ENCODE data around the gene MSRB2.

The MSRB2 gene

GRCh38 chr10:23148214-23148613 lies 52.8 kb downstream of the MSRB2 start:
- DNase-seq (ENCODE audit: extremely low read depth, low read depth) = no peak
- TF ChIP-seq CTCF (IDR thresholded peaks at IDR 0.05; ENCODE audit: low read depth, low read length) = no peak

GRCh38 chr10:23150091-23150490 lies 54.7 kb downstream of the MSRB2 start:
- no peak for DNase-seq (ENCODE audit: extremely low read depth, low read depth)
- TF ChIP-seq CTCF (IDR thresholded peaks at IDR 0.05; ENCODE audit: low read depth, low read length) = no peak

GRCh38 chr10:23150610-23151009 lies 55.2 kb downstream of the MSRB2 start:
- no peak for TF ChIP-seq CTCF (IDR thresholded peaks at IDR 0.05; ENCODE audit: low read depth, low read length)
- no peak for DNase-seq (ENCODE audit: extremely low read depth, low read depth)

- TF ChIP-seq CTCF (IDR thresholded peaks at IDR 0.05; ENCODE audit: low read depth, low read length) = no peak
- DNase-seq (ENCODE audit: extremely low read depth, low read depth) = no peak
Observed at GRCh38 chr10:23151071-23151470, 55.7 kb downstream of the MSRB2 start.

GRCh38 chr10:23155169-23155568 lies 59.8 kb downstream of the MSRB2 start:
- no peak for DNase-seq (ENCODE audit: extremely low read depth, low read depth)
- no peak for TF ChIP-seq CTCF (IDR thresholded peaks at IDR 0.05; ENCODE audit: low read depth, low read length)

- no peak for TF ChIP-seq CTCF (IDR thresholded peaks at IDR 0.05; ENCODE audit: low read depth, low read length)
Observed at GRCh38 chr10:23156447-23157150, 61.2 kb downstream of the MSRB2 start.

GRCh38 chr10:23157239-23157681 lies 61.9 kb downstream of the MSRB2 start:
- no peak for DNase-seq (ENCODE audit: extremely low read depth, low read depth)
- no peak for TF ChIP-seq CTCF (IDR thresholded peaks at IDR 0.05; ENCODE audit: low read depth, low read length)

More at GRCh38 chr10:23156447-23157150, 61.2 kb downstream of the MSRB2 start:
- DNase-seq (ENCODE audit: extremely low read depth, low read depth) = no peak

All from AG09319 (cell line).